GM23248 (cell line): ENCODE measurements around the gene EXOC7.

Source experiments
- EZH2 ChIP-seq: fragments of 200-600 bp; sonication (generic); IDR thresholded peaks from 2 replicates; pipeline ENCODE4 v1.6.1; 2018; ENCODE audit warnings: antibody characterized with exemption, mild to moderate bottlenecking; ENCODE audit not compliant: insufficient read depth, poor library complexity, severe bottlenecking
- EZH2phosphoT487 ChIP-seq: fragments of 200-600 bp; sonication (generic); IDR thresholded peaks from 2 replicates; pipeline ENCODE4 v1.6.1; 2018; ENCODE audit warnings: antibody characterized with exemption, moderate library complexity, mild to moderate bottlenecking, low read depth; ENCODE audit not compliant: insufficient read depth

DNA sequence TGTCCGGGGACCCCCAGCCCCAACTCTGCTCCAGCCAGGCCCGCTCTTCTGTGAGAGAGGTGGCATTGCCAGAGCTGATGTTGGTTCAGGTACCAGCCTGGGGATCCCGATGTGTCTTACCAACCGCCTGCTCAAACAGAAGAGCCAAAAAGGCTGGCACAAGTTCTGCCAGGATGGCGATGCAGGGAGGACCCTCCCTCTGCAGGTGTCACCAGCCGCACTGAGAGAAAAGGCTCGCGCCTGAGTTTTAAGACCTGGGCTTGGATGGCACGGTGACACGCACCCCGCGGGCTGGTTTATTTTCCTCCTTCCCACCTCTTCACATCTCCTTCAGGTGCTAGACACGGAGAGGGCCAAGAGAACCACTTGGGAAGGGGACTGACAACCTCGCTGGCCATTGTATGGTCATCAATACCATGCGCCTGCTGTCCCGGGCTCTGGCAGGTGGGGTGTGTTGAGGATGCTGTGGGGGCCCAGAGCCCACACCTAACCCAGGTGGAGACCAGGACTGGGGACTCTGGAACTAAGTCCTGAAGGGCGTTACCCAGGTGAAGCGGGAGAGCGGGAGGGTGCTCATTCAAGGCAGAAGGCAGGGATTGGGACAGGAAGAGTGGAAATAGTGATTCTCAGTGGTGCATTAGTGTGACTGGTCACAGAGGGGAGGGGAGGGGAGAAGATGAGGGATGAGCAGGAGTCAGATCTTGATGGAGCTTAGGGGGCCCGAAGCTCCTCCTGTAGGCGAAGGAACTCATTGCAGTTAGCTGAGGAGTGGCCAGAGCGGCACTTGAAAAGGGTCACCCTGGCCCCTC is 21.2 kb upstream of the EXOC7 start:
- TF ChIP-seq EZH2: no peak
- no peak for TF ChIP-seq EZH2phosphoT487
